ENCODE measurements around the gene RNU6-7.

The RNU6-7 gene

GRCh38 chr14:32205984-32206383 is 4.1 kb downstream of the RNU6-7 start:
- DNase-seq = no peak

GRCh38 chr14:32206552-32206951 is 4.7 kb downstream of the RNU6-7 start:
- no peak for DNase-seq

- DNase-seq = no peak
These were observed 6.6 kb downstream of the RNU6-7 start for GRCh38 chr14:32208490-32208889.

- no peak for DNase-seq
These were observed 7.6 kb downstream of the RNU6-7 start for GRCh38 chr14:32209471-32209870.

DNA sequence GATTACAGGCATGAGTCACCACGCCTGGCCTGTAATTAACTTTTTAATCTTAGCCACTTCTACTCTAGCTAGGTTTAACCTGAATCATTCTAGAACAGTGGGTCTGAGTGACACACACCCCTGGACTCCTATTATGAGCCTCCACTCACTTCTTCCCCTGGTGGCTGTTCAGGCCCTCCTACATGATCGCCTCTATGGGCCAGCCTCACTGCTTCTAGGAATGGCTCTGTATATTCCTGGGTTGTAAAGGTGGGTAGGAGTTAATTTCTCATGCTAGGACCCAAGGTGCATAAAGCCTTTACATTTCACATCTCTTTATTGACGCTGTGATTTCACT is 9.2 kb downstream of the RNU6-7 start:
- DNase-seq = no peak

GRCh38 chr14:32212833-32213232 is 11.0 kb downstream of the RNU6-7 start:
- no peak for DNase-seq

DNA sequence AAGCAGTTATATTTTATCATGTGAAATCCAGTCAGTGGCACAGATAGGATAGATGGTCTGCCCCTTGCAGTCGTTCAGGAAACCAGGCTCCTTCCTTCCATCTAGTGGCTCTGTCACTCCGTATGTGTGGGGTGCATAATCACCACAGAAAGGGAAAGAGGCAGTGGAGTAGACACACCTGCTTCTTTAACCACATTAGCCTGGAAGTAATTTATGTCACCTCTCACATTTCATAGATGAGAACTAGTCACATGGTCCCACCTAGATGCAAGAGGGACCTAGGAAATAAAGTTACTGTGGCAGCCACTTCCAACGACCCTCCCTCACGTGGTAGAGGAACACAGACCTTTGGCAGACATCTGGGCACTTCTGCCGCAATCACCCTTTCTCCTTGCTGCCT is 15.5 kb downstream of the RNU6-7 start:
- no peak for DNase-seq

GRCh38 chr14:32224737-32225377 is 23.0 kb downstream of the RNU6-7 start:
- peak; percentile 22 for DNase-seq

- no peak for DNase-seq
These were observed 23.6 kb downstream of the RNU6-7 start for GRCh38 chr14:32225378-32225920.

DNA sequence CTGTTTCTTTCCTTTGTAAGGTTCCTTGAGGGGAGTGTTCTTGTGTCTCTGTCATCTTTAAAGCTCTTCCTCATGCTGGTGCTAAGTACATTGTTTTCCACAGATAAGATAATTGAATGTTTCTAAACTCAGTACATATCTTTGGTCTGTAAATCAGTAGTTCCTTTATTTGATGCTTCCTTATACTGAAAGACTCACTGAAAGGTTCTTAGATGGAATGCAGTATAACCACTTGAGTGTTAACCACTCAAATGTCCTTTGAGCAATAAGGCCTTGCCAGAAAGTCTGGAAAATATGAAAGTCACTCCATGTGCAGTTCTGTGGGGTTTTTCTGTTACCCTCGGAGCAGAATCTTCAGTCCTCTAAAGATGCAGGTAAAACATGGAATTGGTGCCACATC is 24.2 kb downstream of the RNU6-7 start:
- no peak for DNase-seq

DNA sequence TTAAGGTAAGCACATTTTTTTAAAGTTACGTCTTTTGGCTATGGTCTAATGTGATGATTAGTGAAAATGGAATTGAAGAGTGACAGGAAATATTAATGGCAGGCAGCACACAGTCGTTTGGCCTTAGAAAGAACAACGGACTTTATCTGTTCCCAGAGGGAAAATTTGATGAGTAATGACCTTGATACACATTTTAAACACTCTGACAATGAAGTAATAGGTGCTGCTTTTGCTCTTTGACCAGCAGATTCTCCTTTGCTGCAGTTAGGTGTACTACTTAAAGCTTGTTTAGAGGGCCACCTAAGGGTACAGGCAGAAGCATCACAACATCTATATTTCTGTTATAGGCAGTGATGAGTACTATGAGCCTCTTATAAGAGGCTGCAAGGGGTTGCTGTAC is 28.3 kb downstream of the RNU6-7 start:
- no peak for DNase-seq

DNA sequence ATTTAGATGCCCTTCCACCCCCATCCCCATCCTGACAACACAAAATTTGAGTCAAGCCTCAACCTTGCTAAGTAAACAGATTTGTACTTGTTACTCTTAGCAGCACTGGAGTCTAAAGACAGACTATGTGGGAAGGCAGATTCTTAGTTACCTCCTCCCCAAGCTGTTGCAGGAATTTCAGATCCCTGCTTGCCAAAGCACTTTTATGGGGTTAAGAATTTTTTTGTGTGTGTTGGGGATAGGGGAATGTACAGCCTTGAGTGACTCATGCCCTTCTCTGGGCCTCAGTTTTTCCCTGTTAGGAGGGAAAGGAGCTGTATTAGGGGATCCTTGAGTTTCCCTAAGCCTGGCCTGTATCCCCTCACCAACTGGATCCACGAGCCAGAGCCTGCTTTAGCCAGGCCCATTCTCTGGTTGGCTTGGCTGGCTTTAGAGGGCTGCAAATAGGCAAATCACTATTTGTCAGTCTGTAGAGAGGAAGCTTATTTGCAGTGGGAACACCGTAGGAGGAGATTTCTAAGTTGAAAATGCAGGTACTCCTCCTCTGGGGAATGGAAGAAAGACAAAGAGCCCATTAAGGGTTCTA is 28.9 kb downstream of the RNU6-7 start:
- no peak for DNase-seq

DNA sequence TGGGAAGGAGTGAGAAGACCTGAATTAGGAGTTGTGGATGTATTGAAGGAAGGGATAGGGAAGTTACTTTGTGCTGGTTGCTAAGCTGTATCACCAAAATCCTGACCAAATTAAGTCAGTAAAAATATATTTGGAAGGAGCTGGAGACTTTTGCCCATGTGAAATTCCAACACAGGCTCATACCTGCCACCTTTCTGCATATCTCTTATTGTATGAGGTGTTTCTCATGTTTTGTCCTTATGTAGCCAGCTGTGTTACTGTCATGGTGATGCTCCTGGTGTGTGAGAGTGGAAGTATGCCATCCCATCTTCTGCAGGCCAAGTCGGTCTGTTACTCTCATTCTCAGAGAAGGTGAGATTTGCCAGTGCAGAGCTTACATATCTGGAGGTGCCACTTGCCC is 30.6 kb downstream of the RNU6-7 start:
- DNase-seq = no peak

DNA sequence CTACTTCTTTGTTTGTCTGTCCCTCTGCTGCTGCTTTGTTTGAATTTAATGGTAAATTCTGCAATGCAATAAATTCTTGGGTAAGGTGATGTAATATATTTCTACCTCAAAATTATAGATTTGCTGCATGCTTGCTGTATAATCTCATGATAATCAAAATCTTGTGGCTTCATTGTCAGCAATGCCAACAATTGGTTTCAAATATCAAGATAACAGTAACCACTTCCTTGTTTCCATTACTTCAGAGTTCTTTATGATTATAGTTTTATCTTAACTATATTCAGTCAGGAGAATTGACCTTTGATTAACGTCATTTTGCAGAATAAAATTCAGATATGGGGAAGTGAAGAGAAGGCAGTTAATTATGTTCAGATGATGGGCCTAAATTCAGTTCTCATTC is 31.4 kb downstream of the RNU6-7 start:
- DNase-seq = no peak

DNA sequence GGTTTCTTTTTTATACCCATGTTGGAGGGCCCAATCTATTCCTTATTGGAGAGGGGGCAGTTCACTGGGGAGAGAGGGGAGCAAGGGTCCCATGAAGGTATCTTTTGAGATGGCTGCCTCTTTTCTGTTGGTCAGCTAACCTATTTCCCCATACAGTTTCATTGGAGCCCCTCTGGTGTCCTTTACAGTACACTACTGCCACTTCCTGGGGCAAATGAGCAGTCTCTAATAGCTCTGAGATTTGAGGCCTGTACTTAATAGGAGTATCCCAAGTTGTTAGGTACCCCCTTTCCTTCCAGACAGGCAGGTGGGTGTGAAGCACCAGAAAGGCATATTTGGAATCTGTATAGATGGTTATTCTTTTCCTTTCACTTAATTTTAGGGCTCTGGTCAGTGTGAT is 42.6 kb downstream of the RNU6-7 start:
- no peak for DNase-seq

GRCh38 chr14:32246751-32247150 is 44.9 kb downstream of the RNU6-7 start:
- DNase-seq = no peak

DNA sequence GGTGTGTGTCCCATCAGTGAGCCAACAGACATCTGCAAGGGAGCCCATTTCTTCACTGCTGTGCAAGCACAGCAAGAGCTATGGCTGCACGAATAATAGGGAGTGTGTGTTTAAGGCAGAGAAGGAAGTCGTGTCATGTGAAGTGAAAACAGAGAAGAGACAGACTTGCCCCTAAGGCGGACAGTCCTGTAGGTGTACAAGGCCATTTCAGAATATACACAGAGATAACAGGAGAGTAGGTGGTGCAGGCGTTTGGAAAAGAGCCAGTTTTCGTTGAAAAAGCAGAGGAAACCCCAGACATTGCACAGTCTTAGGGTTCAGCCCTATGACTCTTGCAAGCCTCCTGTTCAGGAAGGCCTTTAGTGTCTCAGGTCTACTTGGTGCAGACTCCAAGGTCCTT is 47.5 kb downstream of the RNU6-7 start:
- no peak for DNase-seq

DNA sequence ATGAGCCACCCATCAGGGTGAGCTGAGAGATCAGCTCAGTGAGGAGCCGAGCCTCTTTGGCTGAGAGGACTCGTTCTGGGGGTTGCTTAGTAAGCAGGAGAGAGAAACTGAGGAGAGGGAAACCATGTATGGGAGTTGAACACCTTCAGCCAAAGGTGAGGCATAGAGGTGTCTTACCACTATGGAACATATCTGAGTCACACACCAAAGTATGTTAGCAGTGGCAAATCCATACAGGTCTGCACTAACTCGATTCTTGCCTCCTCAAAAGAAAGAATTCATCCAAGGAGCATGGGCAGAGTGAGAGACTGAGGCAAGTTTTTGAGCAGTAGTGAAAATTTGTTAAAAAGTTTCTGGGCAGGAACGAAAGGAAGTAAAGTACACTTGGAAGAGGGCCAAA is 47.9 kb downstream of the RNU6-7 start:
- DNase-seq = no peak

GRCh38 chr14:32250681-32251080 is 48.8 kb downstream of the RNU6-7 start:
- no peak for DNase-seq

DNA sequence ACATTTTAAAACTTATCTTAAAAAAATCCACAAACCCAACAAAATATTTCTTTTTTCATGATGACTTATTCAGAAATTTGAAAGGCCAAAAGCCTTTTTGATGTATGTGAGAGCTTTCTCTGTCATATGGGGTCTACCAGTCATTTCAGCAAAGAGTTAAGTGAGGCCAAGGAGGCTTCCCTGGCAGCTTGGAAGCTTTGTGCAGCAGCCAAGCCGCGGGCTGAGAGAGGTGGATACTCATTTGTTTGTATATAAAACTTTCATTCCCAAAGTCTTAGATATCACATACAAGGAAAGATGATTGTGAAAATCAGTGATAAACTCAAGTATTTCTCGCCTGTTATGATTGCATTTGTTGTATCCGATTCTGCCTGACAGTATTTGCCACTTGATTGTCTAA is 49.7 kb downstream of the RNU6-7 start:
- DNase-seq = no peak
